ENCODE data around the gene UBC. TPM values are rescaled to one million over a fixed set of nuclear protein-coding genes. Genes with fewer than 3 reads are reported as not detected.
"Not testable (repeated sequence)": the region's sequence is repeated elsewhere in the genome, so short reads cannot be mapped to it uniquely, and the experiment has no call there.

Gene UBC
- polyA plus RNA-seq, 1 donor = 759 TPM

- no peak for DNase-seq (ENCODE audit: low read depth)
These were observed 1.1 kb upstream of the UBC start for GRCh38 chr12:124915239-124916236.

- DNase-seq (ENCODE audit: low read depth) = no peak
These were observed 717 bp downstream of the UBC start for GRCh38 chr12:124913474-124914391.

- not testable (repeated sequence) for DNase-seq (ENCODE audit: low read depth)
These were observed 1.7 kb downstream of the UBC start for GRCh38 chr12:124912529-124913287.

GRCh38 chr12:124911521-124911920 lies 2.9 kb downstream of the UBC start:
- DNase-seq (ENCODE audit: low read depth) = not testable (repeated sequence)

GRCh38 chr12:124910561-124911478 lies 3.6 kb downstream of the UBC start:
- no peak for DNase-seq (ENCODE audit: low read depth)

- DNase-seq (ENCODE audit: low read depth) = no peak
These were observed 4.5 kb downstream of the UBC start for GRCh38 chr12:124909831-124910560.

GRCh38 chr12:124906606-124907261 lies 7.7 kb downstream of the UBC start:
- DNase-seq (ENCODE audit: low read depth) = peak; percentile 87

- no peak for DNase-seq (ENCODE audit: low read depth)
These were observed 9.9 kb downstream of the UBC start for GRCh38 chr12:124904306-124905098.

GRCh38 chr12:124902916-124903315 lies 11.5 kb downstream of the UBC start:
- DNase-seq (ENCODE audit: low read depth) = no peak

- no peak for DNase-seq (ENCODE audit: low read depth)
These were observed 13.4 kb downstream of the UBC start for GRCh38 chr12:124901003-124901402.

GRCh38 chr12:124900345-124900795 lies 14.1 kb downstream of the UBC start:
- not testable (repeated sequence) for DNase-seq (ENCODE audit: low read depth)

- no peak for DNase-seq (ENCODE audit: low read depth)
These were observed 15.5 kb downstream of the UBC start for GRCh38 chr12:124898923-124899294.

GRCh38 chr12:124898200-124898922 lies 16.1 kb downstream of the UBC start:
- DNase-seq (ENCODE audit: low read depth) = no peak

GRCh38 chr12:124896461-124896860 lies 18.0 kb downstream of the UBC start:
- no peak for DNase-seq (ENCODE audit: low read depth)

GRCh38 chr12:124893792-124894516 lies 20.5 kb downstream of the UBC start:
- no peak for DNase-seq (ENCODE audit: low read depth)

GRCh38 chr12:124888260-124888659 lies 26.2 kb downstream of the UBC start:
- DNase-seq (ENCODE audit: low read depth) = no peak

- DNase-seq (ENCODE audit: low read depth) = not testable (repeated sequence)
These were observed 26.7 kb downstream of the UBC start for GRCh38 chr12:124887766-124888165.
